ENCODE data around the gene SUDS3.

- TF ChIP-seq CTCF (IDR thresholded peaks at IDR 0.05) (no peak), EZH2 (IDR thresholded peaks at IDR 0.05; ENCODE audit: borderline replicate concordance, insufficient read depth, low read depth, low read length, poor library complexity, severe bottlenecking) (no peak)
Measured at GRCh38 chr12:118358612-118359540, 17.5 kb upstream of the SUDS3 start.
